HK-2 (cell line): ENCODE measurements around the gene ELAVL4.

Source experiments
- DNase-seq: peaks from one replicate; pipeline ENCODE4 v3.0.0-alpha.2; 2018; ENCODE audit not compliant: unreplicated experiment

Gene ELAVL4

GRCh38 chr1:50252196-50252595 lies 143.5 kb downstream of the ELAVL4 start:
- DNase-seq, result no peak
